Tibial nerve (tissue), 4 donors: ENCODE measurements around the gene FAM43A. TPM values are rescaled to one million over a fixed set of nuclear protein-coding genes. Genes with fewer than 3 reads are reported as not detected.
A peak's percentile ranks its signal among the peaks of the same experiment; 100 is the strongest.

Experiments
- DNase-seq, 2 donors: peaks; one replicate each; pipeline ENCODE4 v3.0.0-alpha.2; 2019; ENCODE audit warnings: low spot score in 2 of 2
- H3K27ac ChIP-seq, 4 donors: fragments of 200-600 bp; sonication (generic) in 3 of 4; one replicate each; pipeline ENCODE4 v1.5.1; 2017 to 2019; ENCODE audit warnings: mild to moderate bottlenecking in 1 of 4
- H3K27me3 ChIP-seq, 2 donors: fragments of 200-600 bp; sonication (generic) in 1 of 2; one replicate each; pipeline versions ENCODE4 v1.5.1 to v1.6.0; 2017 to 2019
- H3K36me3 ChIP-seq, 3 donors: fragments of 200-600 bp; sonication (generic); one replicate each; pipeline ENCODE4 v1.5.1; 2018 to 2019
- H3K4me1 ChIP-seq, 4 donors: fragments of 200-600 bp; sonication (generic) in 3 of 4; one replicate each; pipeline ENCODE4 v1.5.1; 2017 to 2019
- H3K4me3 ChIP-seq, 4 donors: fragments of 200-600 bp; sonication (generic) in 3 of 4; one replicate each; pipeline ENCODE4 v1.5.1; 2017 to 2019; ENCODE audit warnings: mild to moderate bottlenecking in 1 of 4, moderate library complexity in 1 of 4
- H3K9me3 ChIP-seq, 4 donors: fragments of 200-600 bp; sonication (generic) in 3 of 4; one replicate each; pipeline ENCODE4 v1.5.1; 2017 to 2019
- CTCF ChIP-seq, 5 experiments: fragments of 200-600 bp in 3 of 5; fragments of 450-650 bp in 2 of 5; sonication (generic) in 3 of 5; IDR thresholded peaks; one replicate each; pipeline ENCODE4 v1.5.1; 2016 to 2019; ENCODE audit warnings: antibody characterized with exemption in 5 of 5, mild to moderate bottlenecking in 3 of 5, moderate library complexity in 2 of 5
- EP300 ChIP-seq, 2 donors: sonication (generic); formaldehyde crosslinking; IDR thresholded peaks; one replicate each; pipeline ENCODE4 v1.6.1; 2017; ENCODE audit warnings: antibody characterized with exemption in 2 of 2, mild to moderate bottlenecking in 1 of 2
- POLR2A ChIP-seq, 2 donors: fragments of 450-650 bp; IDR thresholded peaks; one replicate each; pipeline ENCODE4 v1.6.1; 2017; ENCODE audit warnings: antibody characterized with exemption in 2 of 2, mild to moderate bottlenecking in 2 of 2, moderate library complexity in 2 of 2
- WGBS, 2 donors: methylation state at CpG; one replicate each; pipeline ENCODE4 v1.1.5; 2018; 5-methylcytosine and 5-hydroxymethylcytosine counted together
- total RNA-seq, 4 donors: library from RNA; depleted of rRNA; stranded (reverse); fragments of >200 nt; gene quantifications; one replicate each; pipeline ENCODE4 v1.1.0, GENCODE V29; 2016

Gene FAM43A
- total RNA-seq, 4 donors from 2014 or later = 19.8 to 47.7 (median 35.8) TPM

GRCh38 chr3:194682694-194683310 is 2.9 kb upstream of the FAM43A start:
- WGBS, 2 donors = 50 to 58% methylated on average over 11 to 12 of the region's 14 CpGs

GRCh38 chr3:194683380-194683779 is 2.3 kb upstream of the FAM43A start:
- Histone ChIP-seq H3K36me3 (no peaks in the 10 kb centered on the region), H3K4me1 (peaks cover 0 to 44% (median 16%) of the 10 kb centered on the region in 4 donors), H3K9me3 (no peaks in the 10 kb centered on the region), H3K4me3 (no peak overlapping the region), H3K27ac (no peak overlapping the region), H3K27me3 (peaks cover 0 to 20% of the 10 kb centered on the region in 2 donors)
- TF ChIP-seq CTCF (IDR thresholded peaks at IDR 0.05) (no peak), POLR2A (IDR thresholded peaks at IDR 0.05) (no peak), EP300 (IDR thresholded peaks at IDR 0.05) (no peak)
- no peak for DNase-seq
- 53 to 62% methylated on average over 2 of the region's 2 CpGs for WGBS, 2 donors

More at GRCh38 chr3:194682694-194683310, 2.9 kb upstream of the FAM43A start:
- Histone ChIP-seq H3K4me1 (peaks cover 0 to 38% (median 11%) of the 10 kb centered on the region in 4 donors), H3K36me3 (no peaks in the 10 kb centered on the region), H3K27ac (peak overlapping the region in 2 of 4 donors; percentile 15 to 23), H3K4me3 (no peak overlapping the region), H3K27me3 (peaks cover 0 to 17% of the 10 kb centered on the region in 2 donors), H3K9me3 (no peaks in the 10 kb centered on the region)
- TF ChIP-seq CTCF (IDR thresholded peaks at IDR 0.05) = peak; percentile 76 to 95 (median 82)
- TF ChIP-seq POLR2A (IDR thresholded peaks at IDR 0.05) = no peak
- DNase-seq = peak; percentile 54 to 72

GRCh38 chr3:194685065-194685717 is 492 bp upstream of the FAM43A start:
- TF ChIP-seq EP300 (IDR thresholded peaks at IDR 0.05) (no peak), POLR2A (IDR thresholded peaks at IDR 0.05) (no peak), CTCF (IDR thresholded peaks at IDR 0.05) (no peak)
- H3K9me3 ChIP-seq = no peaks in the 10 kb centered on the region
- peak overlapping the region in 3 of 4 donors; percentile 59 to 91 (median 60) for H3K4me3 ChIP-seq
- DNase-seq = no peak
- H3K4me1 ChIP-seq = peaks cover 0 to 59% (median 26%) of the 10 kb centered on the region in 4 donors
- H3K36me3 ChIP-seq = no peaks in the 10 kb centered on the region
- peak overlapping the region in 2 of 4 donors; percentile 74 to 85 for H3K27ac ChIP-seq
- WGBS, 2 donors = 46 to 51% methylated on average over 13 of the region's 13 CpGs
- H3K27me3 ChIP-seq = peaks cover 0 to 20% of the 10 kb centered on the region in 2 donors

- H3K4me1 ChIP-seq = peaks cover 0 to 69% (median 26%) of the 10 kb centered on the region in 4 donors
- peak overlapping the region; percentile 59 to 91 (median 61) for H3K4me3 ChIP-seq
- H3K36me3 ChIP-seq = no peaks in the 10 kb centered on the region
- no peak for DNase-seq
- TF ChIP-seq POLR2A (IDR thresholded peaks at IDR 0.05) (no peak), EP300 (IDR thresholded peaks at IDR 0.05) (no peak), CTCF (IDR thresholded peaks at IDR 0.05) (no peak)
- WGBS, 2 donors = 1% methylated on average over 29 of the region's 29 CpGs
- H3K27me3 ChIP-seq = peaks cover 0 to 20% of the 10 kb centered on the region in 2 donors
- H3K27ac ChIP-seq = peak overlapping the region in 2 of 4 donors; percentile 74 to 85
- no peaks in the 10 kb centered on the region for H3K9me3 ChIP-seq
These were observed 732 bp downstream of the FAM43A start for GRCh38 chr3:194686414-194686815.
